Endothelial cell of umbilical vein (primary cell): ENCODE measurements around the gene ENTREP1.

Experiments used
- CTCF ChIP-seq, 2 donors: IDR thresholded peaks; 1 replicate in 1 of 2; 2 replicates in 1 of 2; pipeline ENCODE4 v1.5.1; 2011; ENCODE audit warnings: low read length in 2 of 2, mild to moderate bottlenecking in 2 of 2, moderate library complexity in 2 of 2, control low read depth in 1 of 2, inconsistent platforms in 1 of 2, low read depth in 1 of 2; ENCODE audit not compliant: insufficient read depth in 1 of 2; ENCODE audit errors: extremely low read depth in 1 of 2
- EZH2 ChIP-seq: IDR thresholded peaks from 2 replicates; pipeline ENCODE4 v1.6.1; 2012; ENCODE audit warnings: borderline replicate concordance, low read depth, mild to moderate bottlenecking, moderate library complexity, low read length, inconsistent platforms; ENCODE audit not compliant: severe bottlenecking
- JUN ChIP-seq: IDR thresholded peaks from 2 replicates; pipeline ENCODE4 v1.6.1; 2011; ENCODE audit warnings: borderline replicate concordance, low read depth; ENCODE audit not compliant: insufficient read length, insufficient read depth
- MAX ChIP-seq: IDR thresholded peaks from 2 replicates; pipeline ENCODE4 v1.6.1; 2011; ENCODE audit not compliant: insufficient read depth, insufficient read length
- POLR2A ChIP-seq: IDR thresholded peaks from 2 replicates; pipeline ENCODE4 v1.6.1; 2012; ENCODE audit warnings: low read depth, mild to moderate bottlenecking, control low read depth, low read length
- POLR2AphosphoS5 ChIP-seq: IDR thresholded peaks from 2 replicates; pipeline ENCODE4 v1.6.1; 2012; ENCODE audit warnings: low read depth, mild to moderate bottlenecking, control low read depth, low read length, moderate library complexity; ENCODE audit not compliant: insufficient read depth

- TF ChIP-seq MAX (no peak), CTCF (IDR thresholded peaks at IDR 0.05; ENCODE audit: extremely low read depth in 1 of 2, insufficient read depth in 1 of 2, low read depth in 1 of 2, low read length in 2 of 2) (no peak), POLR2AphosphoS5 (no peak), EZH2 (no peak), POLR2A (no peak), JUN (no peak)
Measured at GRCh38 chr9:69340631-69341030, 15.6 kb downstream of the ENTREP1 start.
